G401.6 (cell line): ENCODE data around the gene NR4A3.
"Not testable (repeated sequence)": the region's sequence is repeated elsewhere in the genome, so short reads cannot be mapped to it uniquely, and the experiment has no call there.

Experiments used
- FAIRE-seq: peaks from 2 replicates; lab custom pipeline; 2012; peaks lifted over from hg19 to GRCh38; lab: Jason Lieb, UNC

The NR4A3 gene

GRCh38 chr9:99821396-99822108 lies at the start of gene NR4A3:
Gene NR4A3 (plus strand): TSS chr9:99821885. CDS start chr9:99828043, 6,158 bp downstream.
- FAIRE-seq = no peak

DNA sequence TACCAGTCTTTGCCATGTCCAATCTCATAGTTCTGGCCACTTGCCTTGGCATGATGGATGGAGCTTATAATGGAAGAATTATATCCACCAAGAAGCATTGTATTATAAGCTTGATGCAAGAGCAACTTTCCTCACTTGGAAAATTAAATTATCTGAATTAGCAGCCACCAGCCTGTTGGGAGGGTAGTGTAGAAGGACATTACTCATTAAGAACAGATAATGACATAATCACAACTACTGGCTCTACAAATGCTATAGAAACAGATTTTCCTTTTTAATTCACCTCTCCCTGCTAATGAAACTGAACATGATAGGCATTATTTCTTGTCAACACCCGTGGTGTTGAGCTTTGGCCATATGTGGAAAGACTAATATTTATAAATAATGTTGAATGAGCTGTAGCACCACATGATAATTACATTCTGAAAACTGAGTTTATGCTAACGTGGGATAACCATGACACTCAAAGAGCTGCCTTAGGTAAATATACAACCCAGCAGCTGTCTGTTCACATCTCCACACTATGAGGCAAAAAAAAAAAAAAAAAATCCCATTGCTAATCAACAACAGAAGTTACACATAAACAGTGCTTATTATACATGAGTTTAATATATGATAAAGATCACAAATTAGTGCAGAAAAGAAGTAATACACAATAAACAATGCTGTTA lies 48.1 kb upstream of the NR4A3 start:
- no peak for FAIRE-seq

DNA sequence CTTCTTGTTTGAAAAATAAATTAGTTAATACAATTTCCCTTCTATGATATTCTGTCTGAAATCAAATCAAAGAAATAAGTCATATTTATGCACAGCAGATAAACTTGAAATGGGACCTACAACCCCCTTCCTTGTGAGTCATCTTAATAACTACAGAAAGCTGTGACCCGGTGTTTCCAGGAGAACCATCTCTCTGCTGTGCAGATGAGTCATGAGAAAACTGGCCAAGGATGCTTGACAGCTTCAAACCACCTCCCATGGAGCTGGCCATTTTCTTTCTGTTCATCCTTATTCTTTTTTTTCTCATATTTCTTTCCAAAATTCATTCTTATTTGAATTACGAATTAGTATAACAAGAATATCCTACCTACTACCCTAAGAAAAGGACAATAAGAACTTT lies 43.4 kb upstream of the NR4A3 start:
- FAIRE-seq = no peak

GRCh38 chr9:99778836-99779235 lies 42.8 kb upstream of the NR4A3 start:
- FAIRE-seq = no peak

- no peak for FAIRE-seq
Observed at GRCh38 chr9:99779277-99779676, 42.4 kb upstream of the NR4A3 start.

DNA sequence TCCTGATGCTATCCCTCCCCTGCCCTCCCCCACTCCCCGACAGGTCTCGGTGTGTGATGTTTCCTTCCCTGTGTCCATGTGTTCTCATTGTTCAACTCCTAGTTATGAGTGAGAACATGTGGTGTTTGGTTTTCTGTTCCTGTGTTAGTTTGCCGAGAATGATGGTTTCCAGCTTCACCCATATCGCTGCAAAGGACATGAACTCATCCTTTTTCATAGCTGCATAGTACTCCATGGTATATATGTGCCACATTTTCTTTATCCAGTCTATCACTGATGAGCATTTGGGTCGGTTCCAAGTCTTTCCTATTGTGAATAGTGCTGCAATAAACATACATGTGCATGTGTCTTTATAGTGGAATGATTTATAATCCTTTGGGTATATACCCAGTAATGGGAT lies 39.3 kb upstream of the NR4A3 start:
- not testable (repeated sequence) for FAIRE-seq

DNA sequence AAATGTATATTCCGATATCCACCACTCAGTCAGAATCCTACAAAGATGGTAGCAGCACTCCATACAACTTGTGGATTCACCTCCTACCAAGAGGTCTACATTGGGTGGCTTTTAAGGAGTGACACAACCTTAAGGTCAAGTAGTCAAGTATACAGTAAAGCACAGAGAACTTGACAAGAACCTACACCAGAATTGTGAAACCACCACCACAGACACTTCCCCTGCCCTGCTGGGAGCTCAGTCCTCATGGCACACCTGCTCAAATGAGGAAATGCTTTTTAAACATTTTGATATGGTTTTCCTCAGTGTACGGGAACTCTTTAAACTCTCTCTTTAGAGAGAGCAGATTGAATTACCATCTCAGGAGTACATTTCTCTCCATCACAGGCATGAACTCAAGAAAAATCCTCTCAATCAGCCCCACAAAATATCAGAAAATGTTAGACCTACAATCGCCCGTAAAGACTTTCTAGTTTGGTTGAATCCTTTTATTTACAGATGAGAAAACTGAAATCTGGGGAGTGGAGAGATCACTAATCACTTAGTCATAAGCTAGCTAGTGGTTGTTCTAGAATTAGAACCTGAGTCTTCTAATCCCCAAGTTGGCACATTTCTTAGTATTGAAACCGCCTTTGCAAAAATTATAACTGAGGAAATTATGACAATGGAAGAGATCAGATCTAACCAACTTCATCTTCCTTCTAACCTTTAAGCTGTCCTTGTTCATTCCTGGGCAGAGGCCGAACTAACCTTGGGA lies 38.5 kb upstream of the NR4A3 start:
- FAIRE-seq = no peak

DNA sequence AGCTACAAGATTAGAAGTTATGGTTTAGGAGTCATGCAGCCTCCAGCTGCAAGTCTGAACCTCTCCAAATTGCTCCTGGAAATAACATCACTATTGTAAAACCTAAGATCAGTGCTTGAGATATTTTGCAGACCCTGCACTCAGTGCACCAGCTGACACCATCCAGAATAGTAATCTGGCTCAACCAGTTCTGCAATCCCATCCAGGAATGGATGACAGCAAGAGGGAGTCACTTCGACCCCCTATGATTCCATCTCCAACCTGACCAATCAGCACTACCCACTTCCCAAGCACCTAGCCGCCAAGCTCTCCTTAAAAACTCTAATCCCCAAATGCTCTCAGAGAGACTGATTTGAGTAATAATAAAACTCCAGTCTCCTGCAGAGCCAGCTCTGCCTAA lies 37.9 kb upstream of the NR4A3 start:
- FAIRE-seq = no peak

GRCh38 chr9:99785010-99785590 lies 36.6 kb upstream of the NR4A3 start:
- FAIRE-seq = no peak

GRCh38 chr9:99787556-99787955 lies 34.1 kb upstream of the NR4A3 start:
- no peak for FAIRE-seq

DNA sequence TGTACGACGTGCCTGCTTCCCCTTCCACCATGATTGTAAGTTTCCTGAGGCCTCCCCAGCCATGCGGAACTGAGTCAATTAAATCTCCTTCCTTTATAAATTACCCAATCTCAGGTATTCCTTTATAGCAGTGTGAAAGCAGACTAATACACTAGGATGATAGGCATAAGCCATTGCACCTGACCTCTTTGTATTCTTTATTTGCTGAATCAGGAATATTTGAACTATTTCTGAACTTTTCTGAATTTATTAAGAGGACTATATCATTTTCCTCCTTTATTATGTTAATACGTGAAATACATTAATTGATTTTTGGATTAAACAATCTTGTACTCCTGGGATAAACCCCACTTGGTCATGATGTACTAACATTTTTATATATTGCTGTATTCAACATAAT lies 28.2 kb upstream of the NR4A3 start:
- FAIRE-seq = no peak

GRCh38 chr9:99796231-99796630 lies 25.5 kb upstream of the NR4A3 start:
- no peak for FAIRE-seq

DNA sequence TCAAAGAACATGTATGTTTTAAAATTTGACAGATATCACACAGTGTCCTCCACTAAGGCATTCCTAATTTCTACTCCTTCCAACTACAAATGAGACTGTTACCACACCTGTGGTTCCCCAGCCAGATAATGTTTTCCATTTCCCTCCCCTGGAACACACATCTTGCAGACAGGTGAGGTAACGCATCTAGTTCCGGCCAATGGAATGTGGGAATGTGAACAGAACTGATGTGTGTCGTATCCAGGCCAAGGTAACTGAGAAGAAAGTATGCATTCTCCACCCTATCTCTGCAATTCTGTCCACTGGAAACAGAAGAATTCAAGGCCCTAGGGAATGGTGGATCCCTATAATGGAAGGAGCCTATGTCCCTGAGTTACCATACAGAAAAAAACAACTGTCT lies 19.9 kb upstream of the NR4A3 start:
- FAIRE-seq = no peak

- no peak for FAIRE-seq
Observed at GRCh38 chr9:99803694-99804093, 18.0 kb upstream of the NR4A3 start.

- FAIRE-seq = peak; percentile 92
Observed at GRCh38 chr9:99807276-99807852, 14.3 kb upstream of the NR4A3 start.

GRCh38 chr9:99807956-99808355 lies 13.7 kb upstream of the NR4A3 start:
- FAIRE-seq = no peak

- FAIRE-seq = no peak
Observed at GRCh38 chr9:99808454-99808853, 13.2 kb upstream of the NR4A3 start.

- FAIRE-seq = no peak
Observed at GRCh38 chr9:99809586-99810319, 11.9 kb upstream of the NR4A3 start.

DNA sequence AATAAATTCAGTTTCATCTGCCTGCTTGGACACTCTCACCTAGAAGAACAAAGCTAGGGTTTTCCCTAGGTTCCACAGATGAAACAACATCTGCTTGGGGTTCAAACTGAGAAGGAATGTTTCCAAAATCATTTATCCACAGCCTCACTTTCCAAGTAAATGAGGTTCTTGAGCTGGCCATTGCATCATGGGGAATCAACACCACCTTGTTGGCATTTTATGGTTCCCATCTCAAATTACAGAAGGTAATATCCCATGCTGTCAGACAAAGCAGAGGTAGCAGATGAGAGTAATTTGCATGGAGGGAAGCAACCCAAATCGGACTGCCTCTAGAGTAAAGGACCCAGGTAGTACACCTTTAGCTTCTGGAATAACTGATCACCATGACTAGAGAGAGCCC lies 10.5 kb upstream of the NR4A3 start:
- FAIRE-seq = no peak

GRCh38 chr9:99811598-99812383 lies 9.9 kb upstream of the NR4A3 start:
- no peak for FAIRE-seq

DNA sequence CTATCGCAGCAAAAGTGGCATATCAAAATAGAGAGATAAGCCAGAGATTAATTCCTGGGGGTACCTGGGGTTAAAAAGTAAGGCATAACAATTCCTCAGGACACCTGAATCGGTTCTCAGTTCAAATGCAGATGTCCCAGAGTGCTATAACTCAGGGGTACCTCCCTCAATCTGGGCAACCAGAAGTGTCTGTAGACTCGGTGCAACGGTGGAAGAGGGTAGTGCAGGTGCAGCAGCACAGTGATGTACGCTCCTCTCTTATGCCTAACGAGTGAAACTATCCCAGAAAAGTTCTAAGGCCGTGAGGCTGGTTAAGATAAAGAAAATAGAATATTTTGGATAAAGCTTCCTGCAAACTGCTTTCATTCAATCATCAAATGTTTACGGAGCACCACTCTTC lies 7.9 kb upstream of the NR4A3 start:
- FAIRE-seq = no peak
